HEK293T (cell line): ENCODE measurements around the gene SPPL3.
"Not testable (repeated sequence)": the region's sequence is repeated elsewhere in the genome, so short reads cannot be mapped to it uniquely, and the experiment has no call there.

Source experiments
- CTCF ChIA-PET: fragments of 350-600 bp; formaldehyde crosslinking; extraction: SDS; loops from one replicate; lab custom pipeline; 2021; ENCODE audit warnings: antibody characterized with exemption, inconsistent platforms; lab: Yijun Ruan, JAX
- POLR2A ChIA-PET: fragments of 350-600 bp; formaldehyde crosslinking; extraction: SDS; loops from one replicate; lab custom pipeline; 2020; ENCODE audit warnings: antibody characterized with exemption, inconsistent platforms; lab: Yijun Ruan, JAX
- DNase-seq: peaks from one replicate; pipeline ENCODE4 v3.0.0; 2012; ENCODE audit warnings: mixed read lengths; ENCODE audit errors: extremely low spot score
- ARNT ChIP-seq: fragments of 450-650 bp; IDR thresholded peaks from 2 replicates; pipeline ENCODE4 v1.6.1; 2017; ENCODE audit warnings: mild to moderate bottlenecking
- BHLHE40 ChIP-seq: fragments of 450-650 bp; IDR thresholded peaks from 2 replicates; pipeline ENCODE4 v1.6.1; 2016; ENCODE audit warnings: mild to moderate bottlenecking, moderate library complexity, borderline replicate concordance
- CTBP1 ChIP-seq: fragments of 450-650 bp; IDR thresholded peaks from 2 replicates; pipeline ENCODE4 v1.6.1; 2016; ENCODE audit warnings: borderline replicate concordance
- ELF4 ChIP-seq: fragments of 450-650 bp; IDR thresholded peaks from 2 replicates; pipeline ENCODE4 v1.6.1; 2017; ENCODE audit warnings: antibody characterized with exemption
- FOXA1 ChIP-seq: fragments of 450-650 bp; IDR thresholded peaks from 2 replicates; pipeline ENCODE4 v1.6.1; 2016; ENCODE audit warnings: mild to moderate bottlenecking
- FOXK2 ChIP-seq: fragments of 450-650 bp; IDR thresholded peaks from 2 replicates; pipeline ENCODE4 v1.6.1; 2016; ENCODE audit warnings: mild to moderate bottlenecking
- FOXM1 ChIP-seq: fragments of 450-650 bp; IDR thresholded peaks from 2 replicates; pipeline ENCODE4 v1.6.1; 2017; ENCODE audit warnings: mild to moderate bottlenecking, borderline replicate concordance
- HDGF ChIP-seq: fragments of 450-650 bp; IDR thresholded peaks from 2 replicates; pipeline ENCODE4 v1.6.1; 2017; ENCODE audit warnings: antibody characterized with exemption, borderline replicate concordance
- L3MBTL2 ChIP-seq: fragments of 450-650 bp; conservative IDR thresholded peaks from 2 replicates; pipeline ENCODE4 v1.6.1; 2016; ENCODE audit warnings: mild to moderate bottlenecking
- LEF1 ChIP-seq: fragments of 450-650 bp; IDR thresholded peaks from 2 replicates; pipeline ENCODE4 v1.6.1; 2017; ENCODE audit warnings: mild to moderate bottlenecking, borderline replicate concordance
- NFRKB ChIP-seq: fragments of 450-650 bp; IDR thresholded peaks from 2 replicates; pipeline ENCODE4 v1.6.1; 2016; ENCODE audit warnings: mild to moderate bottlenecking, moderate library complexity
- PKNOX1 ChIP-seq: fragments of 450-650 bp; IDR thresholded peaks from 2 replicates; pipeline ENCODE4 v1.6.1; 2016
- SP1 ChIP-seq: fragments of 450-650 bp; IDR thresholded peaks from 2 replicates; pipeline ENCODE4 v1.6.1; 2017
- SUZ12 ChIP-seq: fragments of 450-650 bp; IDR thresholded peaks from 2 replicates; pipeline ENCODE4 v1.6.1; 2016; ENCODE audit warnings: mild to moderate bottlenecking
- TARDBP ChIP-seq: fragments of 450-650 bp; IDR thresholded peaks from 2 replicates; pipeline ENCODE4 v1.6.1; 2016
- ZNF384 ChIP-seq: fragments of 450-650 bp; IDR thresholded peaks from 2 replicates; pipeline ENCODE4 v1.6.1; 2016

The SPPL3 gene

GRCh38 chr12:120844297-120844696 lies 59.9 kb downstream of the SPPL3 start:
- no peak for DNase-seq
- CTCF ChIA-PET = interaction anchor here (1.5 kb wide), 1 partner anchor 13 kb away, joined by 4 read pairs; no protein-coding TSS in a partner anchor
- no peak for TF ChIP-seq BHLHE40
- TF ChIP-seq FOXM1 = no peak
- TF ChIP-seq HDGF = no peak
- TF ChIP-seq ARNT = no peak
- TF ChIP-seq SP1 = no peak
- no peak for TF ChIP-seq CTBP1
- TF ChIP-seq ZNF384 = no peak
- TF ChIP-seq L3MBTL2 = no peak
- no peak for TF ChIP-seq LEF1
- POLR2A ChIA-PET = no interaction called here

- CTCF ChIA-PET = no interaction called here
- POLR2A ChIA-PET = no interaction called here
- DNase-seq = no peak
- TF ChIP-seq ZNF384 (no peak), FOXA1 (no peak), ARNT (no peak), FOXK2 (no peak), TARDBP (no peak), CTBP1 (no peak), PKNOX1 (no peak), FOXM1 (no peak), SUZ12 (no peak), NFRKB (no peak), BHLHE40 (no peak), SP1 (no peak), LEF1 (no peak), ELF4 (no peak), L3MBTL2 (no peak), HDGF (no peak)
Observed at GRCh38 chr12:120843472-120843871, 60.7 kb downstream of the SPPL3 start.

- CTCF ChIA-PET = no interaction called here
- POLR2A ChIA-PET = no interaction called here
- DNase-seq = no peak
- no peak for TF ChIP-seq BHLHE40
- TF ChIP-seq FOXK2 = no peak
- no peak for TF ChIP-seq FOXA1
- no peak for TF ChIP-seq NFRKB
- no peak for TF ChIP-seq SUZ12
- no peak for TF ChIP-seq CTBP1
- TF ChIP-seq L3MBTL2 = no peak
- TF ChIP-seq TARDBP = no peak
- no peak for TF ChIP-seq ELF4
- no peak for TF ChIP-seq SP1
- TF ChIP-seq LEF1 = no peak
- TF ChIP-seq ZNF384 = no peak
- TF ChIP-seq FOXM1 = no peak
- TF ChIP-seq ARNT = no peak
- TF ChIP-seq PKNOX1 = no peak
- TF ChIP-seq HDGF = no peak
Observed at GRCh38 chr12:120842595-120842994, 61.6 kb downstream of the SPPL3 start.

GRCh38 chr12:120841525-120841924 lies 62.6 kb downstream of the SPPL3 start:
- ChIA-PET POLR2A (no interaction called here), CTCF (no interaction called here)
- no peak for TF ChIP-seq BHLHE40
- no peak for TF ChIP-seq SUZ12
- no peak for TF ChIP-seq FOXM1
- TF ChIP-seq TARDBP = no peak
- TF ChIP-seq HDGF = no peak
- no peak for TF ChIP-seq FOXK2
- TF ChIP-seq ARNT = no peak
- TF ChIP-seq L3MBTL2 = no peak
- TF ChIP-seq NFRKB = no peak
- no peak for TF ChIP-seq SP1
- no peak for TF ChIP-seq PKNOX1
- no peak for TF ChIP-seq ELF4
- TF ChIP-seq ZNF384 = no peak
- no peak for TF ChIP-seq CTBP1
- TF ChIP-seq FOXA1 = no peak
- TF ChIP-seq LEF1 = no peak
- DNase-seq = no peak

- no peak for DNase-seq
- CTCF ChIA-PET = no interaction called here
- POLR2A ChIA-PET = no interaction called here
- no peak for TF ChIP-seq SUZ12
- no peak for TF ChIP-seq ZNF384
- TF ChIP-seq LEF1 = no peak
- no peak for TF ChIP-seq HDGF
- no peak for TF ChIP-seq SP1
- no peak for TF ChIP-seq FOXK2
- TF ChIP-seq ARNT = no peak
- TF ChIP-seq ELF4 = no peak
- no peak for TF ChIP-seq TARDBP
- TF ChIP-seq FOXM1 = no peak
- no peak for TF ChIP-seq NFRKB
- TF ChIP-seq FOXA1 = no peak
- no peak for TF ChIP-seq L3MBTL2
- TF ChIP-seq BHLHE40 = no peak
- TF ChIP-seq CTBP1 = no peak
Observed at GRCh38 chr12:120839503-120839902, 64.7 kb downstream of the SPPL3 start.

GRCh38 chr12:120838629-120839383 lies 65.4 kb downstream of the SPPL3 start:
- DNase-seq, CTCF ChIA-PET, POLR2A ChIA-PET: not testable (repeated sequence)
